Prostate gland (tissue), 2 donors: ENCODE results near the gene DYNLT1. TPM values are rescaled to one million over a fixed set of nuclear protein-coding genes. Genes with fewer than 3 reads are reported as not detected.

Source experiments
- DNase-seq: peaks from one replicate; pipeline ENCODE4 v3.0.0-alpha.2; 2019; ENCODE audit warnings: low spot score
- H3K27ac ChIP-seq, 2 donors: fragments of 200-600 bp; sonication (generic); 2 replicates each; pipeline ENCODE4 v1.5.1; 2017 to 2019
- H3K27me3 ChIP-seq: fragments of 200-600 bp; sonication (generic); replicated peaks from 2 replicates; pipeline ENCODE4 v1.5.1; 2019; ENCODE audit not compliant: insufficient read depth
- H3K36me3 ChIP-seq, 2 donors: fragments of 200-600 bp; sonication (generic); 1 replicate in 1 of 2; 2 replicates in 1 of 2; pipeline versions ENCODE4 v1.5.1 to v1.8.1; 2017 to 2019
- H3K4me1 ChIP-seq: fragments of 200-600 bp; sonication (generic); replicated peaks from 2 replicates; pipeline ENCODE4 v1.5.1; 2019
- H3K4me3 ChIP-seq, 2 donors: fragments of 200-600 bp; sonication (generic); 2 replicates each; pipeline ENCODE4 v1.5.1; 2017 to 2019
- H3K9me3 ChIP-seq: fragments of 200-600 bp; sonication (generic); 2 replicates; pipeline ENCODE4 v1.5.1; 2017
- POLR2A ChIP-seq: fragments of 450-650 bp; IDR thresholded peaks from one replicate; pipeline ENCODE4 v1.6.1; 2016; ENCODE audit warnings: antibody characterized with exemption, mild to moderate bottlenecking
- POLR2AphosphoS5 ChIP-seq: sonication (generic); formaldehyde crosslinking; IDR thresholded peaks from one replicate; pipeline ENCODE4 v1.6.1; 2017; ENCODE audit warnings: antibody characterized with exemption
- WGBS: methylation state at CpG from one replicate; pipeline ENCODE4 v1.1.5; 2018; 5-methylcytosine and 5-hydroxymethylcytosine counted together
- intact Hi-C: fragments of 100-400 bp; cut with DNase I; formaldehyde crosslinking; loops from one replicate; pipeline ENCODE4 v1.14.2; 2022
- microRNA-seq: library from miRNA; unstranded; fragments of <30 nt; microRNA quantifications from one replicate; pipeline ENCODE4, GENCODE V29; 2016
- small RNA-seq, 2 donors: library from RNA; depleted of rRNA; stranded (forward); fragments of <200 nt; gene quantifications; one replicate each; pipeline ENCODE3, GENCODE V24; 2016
- total RNA-seq, 2 donors: library from RNA; depleted of rRNA; stranded (reverse); fragments of >200 nt; gene quantifications; one replicate each; pipeline ENCODE4 v1.1.0, GENCODE V29; 2016
- TF ChIP-seq, protein P1 (sequence below), 4 experiments: fragments of 200-600 bp in 2 of 4; fragments of 450-650 bp in 2 of 4; sonication (generic) in 2 of 4; IDR thresholded peaks; 1 replicate in 3 of 4; 2 replicates in 1 of 4; pipeline ENCODE4 v1.5.1; 2016 to 2019; ENCODE audit warnings: antibody characterized with exemption in 4 of 4, mild to moderate bottlenecking in 2 of 4, moderate library complexity in 2 of 4

The DYNLT1 gene
- total RNA-seq, 2 donors from 2014 or later, result 95.9 to 138 TPM

DNA sequence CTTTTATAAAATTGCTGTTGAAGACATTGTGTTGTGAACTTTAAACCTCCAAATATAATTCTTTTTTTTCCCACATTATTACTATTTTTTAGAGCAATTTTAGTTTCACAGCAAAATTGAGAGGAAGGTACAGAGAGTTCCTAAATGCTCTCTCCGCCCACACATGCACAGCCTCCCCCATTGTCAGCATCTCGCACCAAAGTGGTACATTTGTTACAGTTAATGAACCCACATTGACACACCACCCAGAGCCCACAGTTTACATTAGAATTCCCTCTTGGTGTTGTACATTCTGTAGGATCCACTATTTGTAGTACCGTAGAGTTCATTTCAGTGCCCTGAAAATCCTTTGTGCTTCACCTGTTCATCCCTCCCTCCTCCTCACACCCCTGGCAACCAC is 50.9 kb downstream of the DYNLT1 start:
- TF ChIP-seq, protein P1, sequence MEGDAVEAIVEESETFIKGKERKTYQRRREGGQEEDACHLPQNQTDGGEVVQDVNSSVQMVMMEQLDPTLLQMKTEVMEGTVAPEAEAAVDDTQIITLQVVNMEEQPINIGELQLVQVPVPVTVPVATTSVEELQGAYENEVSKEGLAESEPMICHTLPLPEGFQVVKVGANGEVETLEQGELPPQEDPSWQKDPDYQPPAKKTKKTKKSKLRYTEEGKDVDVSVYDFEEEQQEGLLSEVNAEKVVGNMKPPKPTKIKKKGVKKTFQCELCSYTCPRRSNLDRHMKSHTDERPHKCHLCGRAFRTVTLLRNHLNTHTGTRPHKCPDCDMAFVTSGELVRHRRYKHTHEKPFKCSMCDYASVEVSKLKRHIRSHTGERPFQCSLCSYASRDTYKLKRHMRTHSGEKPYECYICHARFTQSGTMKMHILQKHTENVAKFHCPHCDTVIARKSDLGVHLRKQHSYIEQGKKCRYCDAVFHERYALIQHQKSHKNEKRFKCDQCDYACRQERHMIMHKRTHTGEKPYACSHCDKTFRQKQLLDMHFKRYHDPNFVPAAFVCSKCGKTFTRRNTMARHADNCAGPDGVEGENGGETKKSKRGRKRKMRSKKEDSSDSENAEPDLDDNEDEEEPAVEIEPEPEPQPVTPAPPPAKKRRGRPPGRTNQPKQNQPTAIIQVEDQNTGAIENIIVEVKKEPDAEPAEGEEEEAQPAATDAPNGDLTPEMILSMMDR (IDR thresholded peaks at IDR 0.05), result no peak
- no peak for TF ChIP-seq POLR2AphosphoS5
- no peak for TF ChIP-seq POLR2A
- 89% methylated on average over 3 of the region's 3 CpGs for WGBS
- Histone ChIP-seq H3K27me3 (no peaks in the 10 kb centered on the region), H3K27ac (no peak overlapping the region), H3K36me3 (peaks cover 0 to 5% of the 10 kb centered on the region in 2 donors), H3K9me3 (no peaks in the 10 kb centered on the region), H3K4me3 (no peak overlapping the region), H3K4me1 (no peaks in the 10 kb centered on the region)
- intact Hi-C loops, result no loop called here
- no peak for DNase-seq

DNA sequence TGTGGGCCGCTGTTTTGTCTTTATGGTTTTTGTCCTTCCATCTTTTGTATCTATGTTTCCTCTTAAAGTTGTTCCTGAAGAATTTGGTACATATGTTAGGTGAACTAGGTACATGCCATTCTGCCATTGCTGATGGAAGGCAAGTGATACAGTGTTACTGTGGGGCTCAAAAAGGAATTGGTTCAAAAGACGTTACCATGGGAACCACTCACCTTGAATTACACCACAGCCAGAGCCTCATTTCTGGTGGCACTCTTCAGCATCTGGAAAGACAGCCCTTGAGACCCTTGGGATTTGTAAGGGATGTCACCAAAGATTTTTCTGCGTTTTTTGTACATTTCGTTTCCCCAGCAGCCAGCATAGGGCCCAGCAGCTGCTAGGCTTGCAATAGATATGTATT is 52.7 kb downstream of the DYNLT1 start:
- TF ChIP-seq POLR2AphosphoS5 (no peak), POLR2A (no peak)
- TF ChIP-seq, protein P1 (IDR thresholded peaks at IDR 0.05), result no peak
- H3K4me3 ChIP-seq, result no peak overlapping the region
- intact Hi-C loops, result no loop called here
- H3K4me1 ChIP-seq, result no peaks in the 10 kb centered on the region
- DNase-seq, result no peak
- no peak overlapping the region for H3K27ac ChIP-seq
- H3K27me3 ChIP-seq, result no peaks in the 10 kb centered on the region
- WGBS, result 98% methylated on average over 4 of the region's 4 CpGs
- H3K36me3 ChIP-seq, result peaks cover 0 to 5% of the 10 kb centered on the region in 2 donors
- no peaks in the 10 kb centered on the region for H3K9me3 ChIP-seq

DNA sequence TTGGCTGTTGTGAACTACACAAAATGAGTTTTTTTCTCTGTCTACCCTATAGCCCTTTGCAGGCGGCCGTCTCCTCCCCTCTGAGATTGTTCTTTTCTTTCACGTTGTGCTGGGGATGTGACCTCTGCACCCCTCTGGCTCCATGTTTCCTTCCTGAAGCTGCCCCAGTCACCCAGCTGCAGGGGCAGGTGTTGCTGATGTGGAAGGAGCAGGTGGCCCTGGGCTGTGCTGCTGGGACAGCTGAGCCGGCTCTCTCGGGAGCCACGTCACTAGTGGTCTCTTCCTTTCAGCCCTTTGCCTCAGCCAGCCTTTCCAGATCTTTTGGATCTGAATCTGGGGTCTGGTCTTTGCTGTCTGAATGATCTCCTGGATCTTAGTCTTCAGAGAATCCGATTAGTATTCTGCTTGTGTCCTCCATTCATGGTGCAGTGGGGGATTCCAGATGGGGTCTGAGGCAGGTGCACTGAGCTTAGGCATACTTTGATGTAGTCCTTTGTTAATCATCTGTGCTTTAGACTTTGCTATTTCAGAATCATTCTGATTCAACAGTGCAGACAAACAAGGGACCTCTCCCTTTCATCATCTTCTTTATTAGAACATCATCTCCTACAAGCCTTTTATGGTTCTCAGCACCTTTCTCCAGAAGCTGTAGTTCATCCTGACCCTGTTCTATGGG is 53.3 kb downstream of the DYNLT1 start:
- H3K4me1 ChIP-seq, result no peaks in the 10 kb centered on the region
- DNase-seq, result no peak
- TF ChIP-seq POLR2A (no peak), POLR2AphosphoS5 (no peak)
- H3K36me3 ChIP-seq, result peaks cover 0 to 5% of the 10 kb centered on the region in 2 donors
- no peaks in the 10 kb centered on the region for H3K9me3 ChIP-seq
- no peak overlapping the region for H3K27ac ChIP-seq
- WGBS, result 83% methylated on average over 7 of the region's 7 CpGs
- no peaks in the 10 kb centered on the region for H3K27me3 ChIP-seq
- no peak overlapping the region for H3K4me3 ChIP-seq
- intact Hi-C loops, result no loop called here

DNA sequence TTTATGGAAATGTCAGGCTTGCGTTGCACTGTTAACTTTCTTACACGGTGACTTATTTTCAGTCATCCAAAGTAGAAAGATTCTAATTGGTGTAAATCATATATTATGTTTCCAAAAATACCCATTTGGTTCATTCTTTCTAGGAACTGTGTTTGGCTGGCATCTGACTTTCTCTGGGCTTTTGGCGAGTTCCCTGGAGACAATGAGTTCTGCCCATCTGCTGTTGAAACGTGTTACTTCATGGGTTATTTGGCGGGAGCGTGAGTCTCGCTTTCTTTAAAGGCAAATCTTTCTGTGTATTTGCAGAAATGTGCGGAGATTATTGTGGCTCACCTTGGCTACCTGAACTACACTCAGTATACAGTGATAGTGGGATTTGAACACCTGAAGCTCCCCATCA is 55.2 kb downstream of the DYNLT1 start:
- Histone ChIP-seq H3K4me3 (no peak overlapping the region), H3K36me3 (peaks cover 0 to 12% of the 10 kb centered on the region in 2 donors), H3K9me3 (no peaks in the 10 kb centered on the region), H3K27ac (no peak overlapping the region), H3K27me3 (no peaks in the 10 kb centered on the region), H3K4me1 (no peaks in the 10 kb centered on the region)
- no peak for DNase-seq
- 82% methylated on average over 8 of the region's 8 CpGs for WGBS
- intact Hi-C loops, result no loop called here
- TF ChIP-seq POLR2A (no peak), POLR2AphosphoS5 (no peak)
- TF ChIP-seq, protein P1 (IDR thresholded peaks at IDR 0.05), result no peak

DNA sequence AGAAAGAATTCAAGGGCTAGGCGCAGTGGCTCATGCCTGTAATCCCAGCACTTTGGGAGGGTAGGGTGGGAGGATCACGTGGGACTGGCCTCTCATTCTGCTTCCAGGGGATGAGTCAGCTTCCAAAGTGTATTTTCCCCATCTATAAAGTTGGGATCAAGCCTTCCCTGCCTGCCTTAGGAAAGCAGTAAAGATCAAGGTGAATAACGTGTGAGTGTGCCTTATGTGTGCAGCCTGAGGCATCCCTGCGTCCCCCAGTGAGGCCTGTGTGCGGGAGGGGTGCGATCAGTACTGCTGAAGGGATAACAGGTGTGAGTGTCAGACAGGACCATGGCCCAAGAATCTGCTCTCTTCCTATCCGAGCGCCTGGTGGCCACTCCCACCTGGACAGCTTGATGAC is 57.9 kb downstream of the DYNLT1 start:
- DNase-seq, result no peak
- Histone ChIP-seq H3K27me3 (no peaks in the 10 kb centered on the region), H3K36me3 (peaks cover 0 to 12% of the 10 kb centered on the region in 2 donors), H3K27ac (no peak overlapping the region), H3K9me3 (no peaks in the 10 kb centered on the region), H3K4me1 (no peaks in the 10 kb centered on the region), H3K4me3 (no peak overlapping the region)
- TF ChIP-seq POLR2A (no peak), POLR2AphosphoS5 (no peak)
- TF ChIP-seq, protein P1 (IDR thresholded peaks at IDR 0.05), result no peak
- intact Hi-C loops, result no loop called here
- 92% methylated on average over 8 of the region's 8 CpGs for WGBS

Small RNA genes within 50 kb of the gene (microRNA-seq; reads per million reads assigned to microRNA genes)
- not detected for gene MIR7161

Small RNA genes within 50 kb of the gene (small RNA-seq; reads per million reads assigned to genes)
- 0 reads per million in 2 donors for gene MIR7161

Other genes starting within 250 kb of the DYNLT1 start
- 10 to 100 TPM; 26.0 to 67.9 TPM for gene TMEM181, start 84.7 kb downstream of the DYNLT1 start, total RNA-seq
- 10 to 100 TPM in 1 of 2 donors, 1 to 10 TPM in 1; 9.9 to 12.1 TPM for gene SYTL3, start 5.3 kb upstream of the DYNLT1 start, total RNA-seq
- gene EZR, start 174.6 kb upstream of the DYNLT1 start, total RNA-seq, result 100 to 1,000 TPM; 118 to 222 TPM